Adrenal gland (tissue), 5 donors: ENCODE measurements around the gene NRDE2.

Experiments used
- CTCF ChIP-seq, 6 experiments: fragments of 450-650 bp in 4 of 6; fragments of 200-600 bp in 2 of 6; sonication (generic) in 1 of 6; IDR thresholded peaks; 1 replicate in 5 of 6; 2 replicates in 1 of 6; pipeline versions ENCODE4 v1.5.1 to v1.8.0; 2016 to 2021; ENCODE audit warnings: antibody characterized with exemption in 6 of 6, mild to moderate bottlenecking in 2 of 6, moderate library complexity in 1 of 6
- POLR2A ChIP-seq, 2 donors: fragments of 450-650 bp; IDR thresholded peaks; one replicate each; pipeline ENCODE4 v1.6.1; 2017; ENCODE audit warnings: antibody characterized with exemption in 2 of 2, mild to moderate bottlenecking in 2 of 2, moderate library complexity in 1 of 2
- donor health status: DM: no; HTN: no; CAD: no.

GRCh38 chr14:90297876-90298629 is 33.7 kb downstream of the NRDE2 start:
- no peak for TF ChIP-seq CTCF (IDR thresholded peaks at IDR 0.05)
- no peak for TF ChIP-seq POLR2A (IDR thresholded peaks at IDR 0.05)
